Upper lobe of left lung (tissue), 4 donors: ENCODE data around the gene NAV2.

Source experiments
- POLR2A ChIP-seq, 4 donors: fragments of 450-650 bp; IDR thresholded peaks; one replicate each; pipeline ENCODE4 v1.5.1; 2016 to 2017; ENCODE audit warnings: antibody characterized with exemption in 4 of 4, mild to moderate bottlenecking in 2 of 4
- POLR2AphosphoS5 ChIP-seq, 2 donors: sonication (generic); formaldehyde crosslinking; IDR thresholded peaks; one replicate each; pipeline ENCODE4 v1.5.1; 2017; ENCODE audit warnings: antibody characterized with exemption in 2 of 2
- TF ChIP-seq, protein P1 (sequence below), 6 experiments: fragments of 450-650 bp in 4 of 6; fragments of 200-600 bp in 2 of 6; sonication (generic) in 2 of 6; IDR thresholded peaks; one replicate each; pipeline ENCODE4 v1.5.1; 2016 to 2019; ENCODE audit warnings: antibody characterized with exemption in 6 of 6

DNA sequence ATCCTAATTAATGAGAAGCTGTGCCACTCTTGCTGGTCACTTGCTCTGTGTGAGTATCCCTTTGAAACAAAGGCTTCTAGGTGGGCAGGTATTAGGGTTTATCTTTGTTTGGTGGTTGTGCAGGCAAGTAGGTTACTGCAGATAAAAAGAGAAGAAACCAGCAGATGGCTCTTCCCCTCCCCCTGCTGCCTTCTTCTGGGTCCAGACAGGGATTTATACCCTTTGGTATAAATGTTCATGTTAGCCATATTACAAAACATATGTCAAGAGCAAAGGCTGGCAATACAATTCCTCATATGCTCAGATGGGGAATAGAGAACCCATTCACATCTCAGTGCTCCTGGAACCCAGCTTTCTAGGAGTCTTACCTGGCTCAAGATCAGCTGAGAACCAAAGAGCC, 109.9 kb downstream of the NAV2 start:
- TF ChIP-seq, protein P1, sequence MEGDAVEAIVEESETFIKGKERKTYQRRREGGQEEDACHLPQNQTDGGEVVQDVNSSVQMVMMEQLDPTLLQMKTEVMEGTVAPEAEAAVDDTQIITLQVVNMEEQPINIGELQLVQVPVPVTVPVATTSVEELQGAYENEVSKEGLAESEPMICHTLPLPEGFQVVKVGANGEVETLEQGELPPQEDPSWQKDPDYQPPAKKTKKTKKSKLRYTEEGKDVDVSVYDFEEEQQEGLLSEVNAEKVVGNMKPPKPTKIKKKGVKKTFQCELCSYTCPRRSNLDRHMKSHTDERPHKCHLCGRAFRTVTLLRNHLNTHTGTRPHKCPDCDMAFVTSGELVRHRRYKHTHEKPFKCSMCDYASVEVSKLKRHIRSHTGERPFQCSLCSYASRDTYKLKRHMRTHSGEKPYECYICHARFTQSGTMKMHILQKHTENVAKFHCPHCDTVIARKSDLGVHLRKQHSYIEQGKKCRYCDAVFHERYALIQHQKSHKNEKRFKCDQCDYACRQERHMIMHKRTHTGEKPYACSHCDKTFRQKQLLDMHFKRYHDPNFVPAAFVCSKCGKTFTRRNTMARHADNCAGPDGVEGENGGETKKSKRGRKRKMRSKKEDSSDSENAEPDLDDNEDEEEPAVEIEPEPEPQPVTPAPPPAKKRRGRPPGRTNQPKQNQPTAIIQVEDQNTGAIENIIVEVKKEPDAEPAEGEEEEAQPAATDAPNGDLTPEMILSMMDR (IDR thresholded peaks at IDR 0.05) = no peak
- TF ChIP-seq POLR2AphosphoS5 (IDR thresholded peaks at IDR 0.05) (no peak), POLR2A (IDR thresholded peaks at IDR 0.05) (no peak)
